Ovary (tissue), 3 donors: Measurements from ENCODE around the gene UBE2E1.

Experiments used
- EP300 ChIP-seq: sonication (generic); formaldehyde crosslinking; IDR thresholded peaks from one replicate; pipeline ENCODE4 v1.6.1; 2017; ENCODE audit warnings: antibody characterized with exemption
- TF ChIP-seq, protein P1 (sequence below), 3 donors: fragments of 450-650 bp in 2 of 3; fragments of 200-600 bp in 1 of 3; IDR thresholded peaks; one replicate each; pipeline versions ENCODE4 v1.5.1 to v1.8.0; 2016 to 2022; ENCODE audit warnings: antibody characterized with exemption in 3 of 3, mild to moderate bottlenecking in 1 of 3
- donor health status: DM: no; HTN: no; CAD: no.

DNA sequence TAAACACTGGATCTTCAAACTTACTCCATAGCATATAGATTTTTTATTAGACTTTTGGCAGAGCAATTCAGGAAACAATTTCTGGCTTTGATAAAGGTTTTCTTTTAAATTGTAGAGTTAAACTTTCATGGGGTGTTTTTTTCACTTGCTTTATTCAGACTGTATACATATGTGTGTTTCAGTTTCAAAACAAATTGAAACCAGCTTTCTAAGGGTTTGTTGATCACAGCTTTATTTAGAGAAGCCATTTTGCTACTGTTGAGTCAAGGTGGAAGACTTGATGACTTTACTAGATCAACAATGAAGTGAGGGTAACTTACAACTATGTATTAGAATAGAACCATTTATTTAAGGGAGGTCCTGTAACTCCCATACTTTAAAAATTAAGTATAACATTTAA is 6.2 kb downstream of the UBE2E1 start:
- TF ChIP-seq EP300 = no peak
- TF ChIP-seq, protein P1, sequence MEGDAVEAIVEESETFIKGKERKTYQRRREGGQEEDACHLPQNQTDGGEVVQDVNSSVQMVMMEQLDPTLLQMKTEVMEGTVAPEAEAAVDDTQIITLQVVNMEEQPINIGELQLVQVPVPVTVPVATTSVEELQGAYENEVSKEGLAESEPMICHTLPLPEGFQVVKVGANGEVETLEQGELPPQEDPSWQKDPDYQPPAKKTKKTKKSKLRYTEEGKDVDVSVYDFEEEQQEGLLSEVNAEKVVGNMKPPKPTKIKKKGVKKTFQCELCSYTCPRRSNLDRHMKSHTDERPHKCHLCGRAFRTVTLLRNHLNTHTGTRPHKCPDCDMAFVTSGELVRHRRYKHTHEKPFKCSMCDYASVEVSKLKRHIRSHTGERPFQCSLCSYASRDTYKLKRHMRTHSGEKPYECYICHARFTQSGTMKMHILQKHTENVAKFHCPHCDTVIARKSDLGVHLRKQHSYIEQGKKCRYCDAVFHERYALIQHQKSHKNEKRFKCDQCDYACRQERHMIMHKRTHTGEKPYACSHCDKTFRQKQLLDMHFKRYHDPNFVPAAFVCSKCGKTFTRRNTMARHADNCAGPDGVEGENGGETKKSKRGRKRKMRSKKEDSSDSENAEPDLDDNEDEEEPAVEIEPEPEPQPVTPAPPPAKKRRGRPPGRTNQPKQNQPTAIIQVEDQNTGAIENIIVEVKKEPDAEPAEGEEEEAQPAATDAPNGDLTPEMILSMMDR (IDR thresholded peaks at IDR 0.05) = no peak
